HK-2 (cell line): ENCODE measurements around the gene PATJ.
"Not testable (repeated sequence)": the region's sequence is repeated elsewhere in the genome, so short reads cannot be mapped to it uniquely, and the experiment has no call there.

Experiments used
- DNase-seq: peaks from one replicate; pipeline ENCODE4 v3.0.0-alpha.2; 2018; ENCODE audit not compliant: unreplicated experiment

Gene PATJ

DNA sequence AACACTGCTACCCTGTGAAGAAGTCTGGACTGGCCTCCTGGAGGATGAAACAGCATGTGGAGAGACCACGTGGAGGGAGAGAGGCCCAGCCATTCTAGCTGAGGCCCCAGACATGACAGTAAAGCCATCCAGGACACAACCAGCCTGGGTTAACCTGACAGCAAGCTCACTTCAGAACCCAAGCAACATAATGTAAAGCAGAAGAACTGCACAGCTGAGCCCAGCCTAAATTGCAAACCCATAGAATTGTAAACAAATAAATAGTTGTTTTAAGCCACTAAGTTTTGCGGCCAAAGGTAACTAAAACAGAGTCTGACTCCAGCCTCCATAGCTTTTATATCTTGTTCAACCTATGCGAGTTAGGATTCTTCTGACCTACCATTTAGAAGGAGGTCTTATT is 355.2 kb downstream of the PATJ start:
- no peak for DNase-seq

DNA sequence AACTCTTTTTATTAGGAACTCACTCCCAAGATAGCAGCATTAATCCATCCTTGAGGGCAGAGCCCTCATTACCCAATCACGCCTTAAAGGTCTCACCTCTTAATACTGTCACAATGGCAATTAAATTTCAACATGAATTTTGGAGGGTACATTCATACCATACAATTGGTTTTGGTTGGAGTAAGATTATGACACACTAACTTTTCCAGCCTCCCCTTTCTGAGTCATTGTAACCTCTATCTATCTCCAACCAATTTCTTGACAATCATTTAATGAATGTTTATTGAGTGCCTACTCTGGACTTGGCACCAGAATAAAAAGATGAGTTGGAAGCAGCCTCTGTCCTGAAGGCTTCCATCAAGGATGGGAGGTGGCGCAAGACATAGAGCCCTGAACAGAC is 358.2 kb downstream of the PATJ start:
- DNase-seq = no peak

DNA sequence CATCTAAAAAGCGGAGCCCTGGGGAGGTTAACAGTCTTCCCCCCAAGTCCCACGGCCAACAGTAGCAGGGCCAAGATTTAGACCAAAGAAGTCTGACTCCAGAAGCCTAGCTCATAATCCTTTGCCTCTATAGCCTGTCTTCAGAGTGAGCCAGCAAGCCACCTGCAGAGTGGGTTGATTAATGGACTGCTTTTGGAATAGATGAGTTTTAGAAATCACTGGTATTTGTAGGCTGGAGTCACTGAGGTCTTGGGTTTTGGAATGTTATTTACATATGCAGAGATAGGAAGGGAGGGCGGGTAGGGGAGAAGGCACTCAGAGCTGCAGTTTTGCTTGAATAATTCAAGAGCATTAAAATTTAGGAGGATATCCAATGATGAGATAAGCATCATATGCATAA is 361.6 kb downstream of the PATJ start:
- DNase-seq = no peak

DNA sequence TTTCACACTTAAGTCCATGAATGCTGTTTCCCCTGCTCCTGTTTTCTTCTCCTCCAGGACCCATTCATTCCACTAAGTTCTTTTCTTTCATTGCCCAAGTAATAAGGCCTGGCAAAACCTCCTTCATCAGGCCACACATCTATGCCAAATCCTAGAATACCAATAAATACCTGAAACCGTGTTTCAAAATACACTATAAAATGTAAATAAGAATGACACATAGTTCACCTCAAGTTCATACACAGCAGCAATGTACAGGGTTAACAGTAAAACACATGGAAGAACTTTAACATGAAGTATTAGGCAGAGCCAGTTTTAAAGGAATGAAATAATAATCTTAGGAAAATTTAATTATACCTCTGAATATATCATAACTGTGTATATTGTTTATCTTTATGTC is 365.6 kb downstream of the PATJ start:
- DNase-seq = no peak

DNA sequence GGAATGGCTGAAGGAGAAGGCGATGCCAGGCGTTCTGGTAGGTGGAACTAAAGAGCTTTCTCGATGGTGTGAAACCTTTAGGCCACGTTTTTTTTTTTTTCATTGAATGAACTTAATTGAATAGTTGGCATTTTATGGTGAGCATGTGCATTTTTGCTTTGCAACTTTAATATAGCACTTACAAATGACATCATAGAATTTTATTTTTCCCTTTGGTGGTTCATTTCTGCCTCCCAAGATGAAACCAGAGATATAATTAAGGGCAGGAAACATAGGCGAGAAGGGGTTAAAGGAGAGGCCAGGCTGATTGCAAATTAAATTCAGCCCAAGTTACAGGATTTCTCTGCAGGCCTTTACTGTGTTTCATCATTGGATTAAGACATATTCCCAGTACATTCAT is 366.8 kb downstream of the PATJ start:
- no peak for DNase-seq

DNA sequence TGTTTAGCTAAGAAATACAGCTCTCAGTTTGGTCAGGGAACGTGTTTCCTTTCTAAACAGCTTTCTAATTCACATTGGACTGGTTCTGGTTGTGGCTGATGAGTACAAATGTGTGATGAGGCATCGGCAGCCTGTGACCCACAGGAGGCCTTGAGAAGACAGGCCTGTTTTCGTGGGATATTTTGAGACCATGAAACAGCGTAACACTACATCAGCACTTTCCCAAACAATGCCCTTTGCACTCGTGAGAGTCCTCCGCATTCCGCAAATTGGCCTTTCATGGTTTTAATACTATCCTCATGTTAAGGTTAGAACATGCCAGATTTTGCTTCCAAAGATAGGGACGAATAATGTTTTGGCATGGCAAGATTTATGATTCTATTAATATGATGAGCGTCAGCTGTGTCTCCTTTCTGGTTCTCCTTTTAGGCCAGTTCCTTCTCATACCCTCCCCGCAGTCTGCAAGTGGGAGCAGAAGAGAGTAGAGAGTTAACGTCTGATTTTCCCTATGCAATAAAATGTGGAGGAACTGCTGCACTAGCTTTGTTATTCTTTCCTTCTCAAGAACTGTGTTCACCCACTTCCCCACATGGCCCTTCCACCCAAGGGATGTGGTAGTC is 368.0 kb downstream of the PATJ start:
- DNase-seq = no peak

DNA sequence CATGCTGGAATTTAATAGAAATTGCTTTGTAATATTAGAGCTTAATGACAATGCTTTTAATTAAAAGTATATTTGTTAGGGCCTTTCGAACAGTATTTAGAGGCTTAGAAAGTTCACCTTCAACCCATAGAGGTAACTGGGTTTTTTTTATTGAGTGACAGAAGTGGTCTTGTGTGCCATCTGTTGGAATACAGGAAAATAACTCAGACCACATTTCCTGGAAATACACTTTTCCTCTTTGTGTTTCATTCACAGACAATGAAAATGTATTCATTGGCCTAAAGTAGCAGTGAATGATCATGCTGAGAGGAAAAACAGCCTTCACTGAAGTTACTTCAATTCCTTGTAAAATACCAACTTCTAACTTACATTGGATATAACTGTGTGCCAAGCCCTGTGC is 368.8 kb downstream of the PATJ start:
- no peak for DNase-seq

DNA sequence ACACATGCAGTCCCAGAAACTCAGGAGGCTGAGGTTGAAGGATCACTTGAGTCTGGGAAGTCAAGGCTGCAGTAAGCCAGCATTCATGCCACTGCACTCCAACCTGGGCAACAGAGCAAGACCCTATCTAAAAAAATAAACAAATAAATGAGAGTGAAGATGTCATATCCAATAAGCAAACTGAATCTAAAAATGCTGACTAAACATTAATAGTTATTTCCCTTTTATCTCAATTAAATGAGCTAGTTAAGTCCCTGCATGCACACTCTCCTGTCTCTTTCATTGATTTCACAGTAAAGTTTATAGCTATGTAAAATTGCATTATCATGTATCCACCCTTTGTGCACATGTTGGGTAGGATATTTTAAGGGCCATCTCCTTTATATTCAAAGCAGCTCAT is 371.2 kb downstream of the PATJ start:
- no peak for DNase-seq

DNA sequence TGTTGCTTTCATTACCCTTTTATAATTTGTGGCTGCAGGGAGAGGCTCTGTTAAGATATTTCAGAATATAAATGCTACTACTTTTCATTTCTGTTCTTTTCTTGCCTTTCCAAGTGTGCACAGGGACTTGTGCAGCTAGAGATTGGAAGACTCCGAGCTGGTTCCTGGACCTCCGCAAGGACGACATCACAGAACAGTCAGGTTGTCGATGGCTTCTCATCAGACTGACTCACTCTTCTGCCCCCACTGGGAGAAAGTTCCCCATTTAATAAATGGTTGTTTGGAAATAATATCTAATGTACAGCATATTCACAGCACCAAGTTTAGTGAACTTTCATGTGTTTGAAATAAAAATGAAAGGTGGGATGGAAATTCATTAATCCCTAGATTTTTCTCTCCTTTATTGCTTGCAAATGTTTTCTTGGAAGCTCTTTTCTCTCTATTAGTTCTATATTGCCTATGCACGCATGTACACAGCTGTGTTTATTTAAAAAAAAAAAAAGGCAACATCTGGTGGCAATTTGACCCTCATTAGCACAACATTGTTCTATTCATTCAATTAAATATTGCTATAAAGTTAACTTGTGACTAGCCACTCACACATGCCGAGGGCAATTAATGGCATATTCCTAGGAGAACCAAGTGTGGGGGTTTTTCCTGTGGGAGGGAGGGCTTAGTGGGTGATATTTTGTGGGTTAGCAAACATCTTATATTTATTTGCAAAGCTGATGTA is 374.9 kb downstream of the PATJ start:
- DNase-seq = no peak

DNA sequence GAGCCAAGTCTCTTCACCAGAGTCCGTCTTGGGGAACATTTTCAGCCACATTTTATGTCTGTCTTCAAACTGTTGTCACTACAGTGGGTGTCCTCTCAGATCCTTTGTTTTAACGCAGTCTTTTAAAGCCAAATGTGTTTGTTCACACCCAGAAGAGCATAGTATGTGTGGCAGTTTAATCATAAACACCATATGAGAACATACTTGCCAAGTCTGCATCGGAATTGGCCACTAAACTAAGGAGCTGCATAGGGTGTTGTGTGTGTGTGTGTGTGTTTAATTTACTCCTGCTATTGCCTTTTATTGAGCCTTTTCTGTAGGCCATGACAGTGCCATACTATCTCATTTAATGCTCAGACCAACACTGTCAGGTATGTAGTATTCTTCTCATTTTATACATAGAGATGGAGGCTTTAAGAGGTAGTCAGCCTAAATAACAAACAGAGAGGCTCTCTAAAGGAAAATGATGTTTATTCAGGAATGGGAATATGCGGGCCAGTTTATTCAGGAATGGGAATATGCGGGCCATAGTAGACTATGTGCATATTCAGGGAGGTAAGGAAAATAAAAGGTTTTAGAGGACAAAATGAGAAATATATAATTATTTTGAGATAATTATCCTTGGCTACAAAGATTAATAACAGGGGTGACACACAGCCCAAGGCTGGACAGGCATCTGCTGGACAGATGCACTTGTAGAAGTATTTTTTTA is 384.5 kb downstream of the PATJ start:
- no peak for DNase-seq

DNA sequence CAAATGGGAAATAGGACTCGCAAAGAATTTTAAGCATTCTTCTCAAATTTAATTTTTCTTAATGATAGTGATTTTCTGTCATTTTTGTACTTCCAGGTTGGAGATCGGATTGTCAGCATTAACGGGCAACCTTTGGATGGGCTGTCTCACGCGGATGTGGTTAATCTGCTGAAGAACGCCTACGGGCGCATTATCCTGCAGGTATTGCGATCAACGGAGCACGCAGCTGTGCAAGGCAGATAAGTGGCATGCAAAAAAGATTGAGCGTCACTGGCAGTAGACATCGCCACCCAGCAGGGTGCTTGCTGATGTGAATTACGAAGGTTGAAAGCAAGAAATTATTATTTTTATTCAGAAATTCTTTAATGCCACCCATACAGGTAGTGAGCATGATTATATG is 386.5 kb downstream of the PATJ start:
- DNase-seq = no peak

DNA sequence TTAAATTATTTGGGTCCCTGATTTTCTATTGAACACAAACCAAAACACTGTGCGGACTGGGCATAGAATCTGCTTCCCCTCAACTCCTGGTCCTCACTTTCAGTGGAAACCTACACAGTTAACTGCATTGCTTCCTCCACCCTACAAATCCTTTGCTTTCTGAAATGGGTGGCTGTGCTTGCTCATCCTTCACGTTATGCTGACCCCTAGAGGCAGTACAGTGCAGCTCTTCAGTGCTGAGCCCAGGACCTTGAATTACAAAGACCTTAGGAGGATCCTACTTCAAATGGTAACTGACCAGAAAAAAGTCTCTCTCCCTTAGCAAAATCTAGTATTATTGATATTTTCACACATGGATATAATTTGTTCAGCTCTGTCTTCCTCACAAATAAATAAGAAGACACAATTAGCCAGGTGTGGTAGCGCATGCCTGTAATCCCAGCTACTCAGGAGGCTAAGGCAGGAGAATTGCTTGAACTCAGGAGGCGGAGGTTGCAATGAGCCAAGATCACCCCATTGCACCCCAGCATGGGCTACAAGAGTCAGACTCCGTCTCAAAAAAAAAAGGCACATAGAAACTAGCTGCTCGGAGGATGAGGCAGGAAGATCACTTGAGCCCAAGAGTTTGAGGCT is 388.9 kb downstream of the PATJ start:
- peak; percentile 41 for DNase-seq

DNA sequence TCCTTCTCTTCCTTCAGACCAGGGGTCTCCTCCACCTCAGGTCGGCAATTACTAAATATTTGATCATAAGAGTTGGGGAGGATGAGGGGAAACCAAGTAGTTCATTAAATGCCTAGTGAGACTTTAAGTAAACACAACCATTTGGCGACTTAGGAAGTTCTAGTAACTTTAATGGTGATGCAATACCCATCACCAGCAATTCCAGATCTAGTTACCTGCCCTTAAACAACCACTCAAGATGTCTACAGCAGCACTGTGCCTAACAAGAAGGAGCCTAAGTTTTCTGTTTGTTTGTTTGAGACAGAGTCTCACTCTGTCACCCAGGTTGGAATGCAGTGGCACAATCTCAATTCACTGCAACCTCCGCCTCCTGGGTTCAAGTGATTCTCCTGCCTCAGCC is 395.7 kb downstream of the PATJ start:
- DNase-seq = no peak

DNA sequence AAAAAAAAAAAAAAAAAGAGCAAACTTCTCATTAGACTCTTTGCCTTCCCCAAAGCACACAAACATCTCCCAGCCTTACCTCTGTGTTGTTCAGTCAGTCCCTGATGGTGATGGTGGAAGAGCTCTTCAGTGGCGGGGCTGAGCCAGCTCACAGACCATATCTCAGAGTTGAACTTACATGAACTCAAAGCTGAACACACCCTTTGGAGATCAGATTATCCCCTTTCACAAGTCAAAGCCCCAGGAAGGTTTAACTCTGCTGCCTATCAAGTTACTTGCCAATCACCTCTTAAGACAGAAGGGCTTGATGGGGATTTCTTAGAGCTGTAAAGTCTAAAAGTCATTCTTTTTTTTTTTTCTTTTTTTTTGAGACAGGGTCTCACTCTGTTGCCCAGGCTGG is 397.1 kb downstream of the PATJ start:
- no peak for DNase-seq

DNA sequence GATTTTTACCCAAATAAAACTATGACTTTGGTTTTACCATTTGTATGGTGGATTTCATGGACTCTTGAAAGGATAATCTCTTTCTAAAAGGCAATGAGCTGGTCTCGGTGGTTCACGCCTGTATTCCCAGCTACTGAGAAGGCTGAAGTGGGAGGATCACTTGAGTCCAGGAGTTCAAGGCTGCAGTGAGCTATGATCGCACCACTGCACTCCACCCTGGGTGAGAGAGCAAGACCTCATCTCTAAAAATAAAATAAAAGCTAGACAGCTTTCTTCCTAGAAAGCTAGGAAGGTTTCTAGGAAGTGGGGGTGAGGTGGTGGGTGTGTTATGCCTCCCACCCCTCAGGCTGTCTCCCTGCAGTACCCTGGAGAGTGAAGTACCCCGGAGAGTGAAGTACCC is 398.4 kb downstream of the PATJ start:
- DNase-seq = no peak

DNA sequence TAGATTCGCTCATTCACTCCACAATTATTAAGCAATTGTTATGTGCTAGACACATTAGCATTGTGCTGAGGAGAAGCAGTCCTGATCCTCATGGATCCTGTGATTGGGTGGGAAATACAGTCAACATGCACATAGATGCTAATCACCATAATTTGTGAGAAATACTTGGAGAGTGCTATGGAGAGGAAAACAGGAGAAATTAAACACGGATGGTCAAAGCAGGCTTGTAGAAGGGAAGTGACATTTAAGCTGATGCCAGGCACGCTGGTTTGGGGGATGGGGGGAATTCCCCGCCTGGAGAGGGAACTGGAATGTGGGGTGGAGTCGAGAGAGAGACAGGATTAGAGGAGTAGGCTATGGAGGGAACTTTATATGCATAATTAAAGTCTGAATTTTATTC is 400.2 kb downstream of the PATJ start:
- peak; percentile 10 for DNase-seq

DNA sequence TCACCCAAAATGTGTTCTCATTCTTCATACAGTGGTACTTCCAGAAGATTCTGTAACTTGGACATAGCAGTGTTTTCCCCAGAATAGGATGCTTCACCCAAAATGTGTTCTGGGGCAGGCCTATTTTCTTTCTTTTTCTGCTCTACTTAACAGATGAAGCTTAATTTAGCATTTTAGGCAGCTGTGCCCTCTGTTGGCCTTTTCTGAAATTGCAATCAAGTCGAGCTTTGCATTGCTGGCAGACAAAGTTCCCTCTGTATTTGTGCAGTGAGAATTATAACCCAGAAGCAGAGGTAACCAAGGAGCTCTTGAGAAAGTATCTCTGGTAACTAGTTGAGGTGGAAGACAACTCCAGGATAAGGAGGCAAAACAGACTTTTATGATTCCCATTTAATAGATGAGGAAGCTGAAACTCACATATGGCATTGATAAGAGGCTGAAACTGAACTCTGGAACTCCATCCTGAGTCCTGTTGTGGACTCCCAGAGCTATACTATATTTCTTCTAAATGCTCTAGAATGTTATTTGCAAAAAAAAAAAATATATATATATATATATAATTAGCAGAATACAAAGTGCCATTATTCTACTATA is 402.1 kb downstream of the PATJ start:
- peak; percentile 13 for DNase-seq

DNA sequence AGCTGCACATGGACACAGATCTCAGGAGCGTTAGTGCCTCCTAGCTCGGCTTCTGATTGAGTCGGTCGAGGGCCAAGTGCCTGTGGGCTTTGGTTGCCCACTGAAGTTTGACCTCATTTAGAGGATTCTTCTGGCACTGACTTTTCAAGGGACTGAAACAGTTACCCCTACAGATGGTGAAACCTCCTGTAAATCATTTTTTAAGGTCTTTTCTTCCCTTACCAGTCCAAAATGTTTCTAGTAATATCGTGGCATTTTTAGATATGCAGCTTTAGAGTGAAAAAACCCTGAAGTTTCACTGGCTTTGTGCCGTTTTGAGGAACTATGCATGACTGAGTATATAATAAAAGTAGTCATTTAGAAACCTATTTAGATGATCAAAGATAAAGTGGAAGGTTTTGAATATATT is 417.7 kb downstream of the PATJ start:
- no peak for DNase-seq

DNA sequence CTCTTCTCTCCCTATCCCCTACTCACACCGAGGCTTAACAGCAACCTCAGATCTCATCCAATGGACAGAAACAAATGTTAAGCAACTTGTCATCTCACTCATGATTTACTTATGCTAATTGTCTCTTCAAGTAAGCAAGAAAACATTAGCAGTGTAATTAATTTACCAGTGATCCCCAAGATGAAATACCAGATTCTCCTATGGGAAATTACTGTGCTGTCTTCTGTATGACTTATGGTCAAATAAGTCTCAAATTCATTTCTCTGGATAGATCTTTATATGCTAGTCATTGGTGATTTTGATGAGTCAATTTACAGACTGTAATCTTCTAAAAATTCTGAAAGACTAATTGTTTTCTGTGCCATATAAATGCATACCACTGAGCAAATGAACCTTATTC is 419.4 kb downstream of the PATJ start:
- DNase-seq = no peak

DNA sequence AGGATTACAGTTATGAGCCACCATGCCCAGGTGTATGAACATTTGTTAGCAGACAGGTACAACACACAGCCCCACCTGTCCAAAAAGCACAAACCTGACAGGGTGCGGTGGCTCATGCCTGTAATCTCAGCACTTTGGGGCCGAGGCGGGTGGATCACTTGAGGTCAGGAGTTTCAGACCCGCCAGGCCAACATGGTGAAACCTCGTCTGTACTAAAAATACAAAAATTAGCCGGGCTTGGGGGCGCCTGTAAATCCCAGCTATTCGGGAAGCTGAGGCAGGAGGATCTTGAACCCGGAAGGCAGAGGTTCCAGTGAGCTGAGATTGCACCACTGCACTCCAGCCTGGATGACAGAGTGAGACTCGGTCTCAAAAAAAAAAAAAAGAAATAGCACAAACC is 428.1 kb downstream of the PATJ start:
- not testable (repeated sequence) for DNase-seq

DNA sequence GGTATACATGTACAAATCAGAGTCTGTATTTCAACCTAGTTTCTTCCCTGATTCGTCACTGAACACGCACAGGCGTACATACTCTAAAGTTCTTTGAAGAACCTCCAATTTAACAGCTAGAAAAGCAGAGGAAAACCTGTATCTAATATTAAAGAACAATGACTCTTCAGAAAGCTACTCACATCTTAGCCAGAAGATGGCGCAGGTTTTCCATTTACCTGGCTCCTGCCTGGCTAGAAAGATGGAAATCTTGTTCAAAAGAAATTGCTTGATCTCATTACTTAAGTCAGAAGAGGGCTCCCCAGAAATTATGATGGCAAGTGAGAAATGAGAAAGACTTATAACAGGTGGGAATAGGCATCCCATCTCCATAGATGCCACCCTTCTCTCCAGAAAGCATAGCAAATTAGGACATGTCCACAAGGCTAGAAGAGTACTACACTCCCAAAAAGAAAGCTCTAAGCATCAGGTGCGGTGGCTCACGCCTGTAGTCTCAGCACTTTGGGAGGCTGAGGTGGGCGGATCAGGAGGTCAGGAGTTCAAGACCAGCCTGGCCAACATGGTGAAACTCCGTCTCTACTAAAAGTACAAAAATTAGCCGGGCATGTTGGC is 433.4 kb downstream of the PATJ start:
- peak; percentile 18 for DNase-seq
